Ramos (cell line): Measurements from ENCODE around the gene VPS39.

ENCODE experiments used
- in situ Hi-C: fragments of 300-500 bp; cut with MboI; formaldehyde crosslinking; loops from one replicate; pipeline ENCODE4 v1.14.3; 2022; ENCODE audit warnings: low sequenced_read_pairs; ENCODE audit not compliant: unreplicated experiment

The VPS39 gene

DNA sequence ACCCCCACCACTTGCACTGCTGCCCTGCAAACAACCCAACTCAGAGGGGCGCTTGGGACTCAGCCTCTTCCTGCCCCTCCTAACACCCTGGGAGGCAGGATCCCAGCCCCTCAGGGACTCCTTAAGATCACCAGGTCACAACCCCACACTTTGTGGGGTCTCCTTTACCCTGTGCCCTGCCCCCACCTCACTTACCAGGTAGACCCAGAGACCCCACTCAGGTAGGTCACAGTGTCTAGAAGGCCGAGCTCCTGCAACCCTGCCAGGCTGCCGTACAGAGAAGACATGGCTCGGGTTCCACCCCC lies 60.7 kb downstream of the VPS39 start:
- in situ Hi-C loops, result no loop called here

DNA sequence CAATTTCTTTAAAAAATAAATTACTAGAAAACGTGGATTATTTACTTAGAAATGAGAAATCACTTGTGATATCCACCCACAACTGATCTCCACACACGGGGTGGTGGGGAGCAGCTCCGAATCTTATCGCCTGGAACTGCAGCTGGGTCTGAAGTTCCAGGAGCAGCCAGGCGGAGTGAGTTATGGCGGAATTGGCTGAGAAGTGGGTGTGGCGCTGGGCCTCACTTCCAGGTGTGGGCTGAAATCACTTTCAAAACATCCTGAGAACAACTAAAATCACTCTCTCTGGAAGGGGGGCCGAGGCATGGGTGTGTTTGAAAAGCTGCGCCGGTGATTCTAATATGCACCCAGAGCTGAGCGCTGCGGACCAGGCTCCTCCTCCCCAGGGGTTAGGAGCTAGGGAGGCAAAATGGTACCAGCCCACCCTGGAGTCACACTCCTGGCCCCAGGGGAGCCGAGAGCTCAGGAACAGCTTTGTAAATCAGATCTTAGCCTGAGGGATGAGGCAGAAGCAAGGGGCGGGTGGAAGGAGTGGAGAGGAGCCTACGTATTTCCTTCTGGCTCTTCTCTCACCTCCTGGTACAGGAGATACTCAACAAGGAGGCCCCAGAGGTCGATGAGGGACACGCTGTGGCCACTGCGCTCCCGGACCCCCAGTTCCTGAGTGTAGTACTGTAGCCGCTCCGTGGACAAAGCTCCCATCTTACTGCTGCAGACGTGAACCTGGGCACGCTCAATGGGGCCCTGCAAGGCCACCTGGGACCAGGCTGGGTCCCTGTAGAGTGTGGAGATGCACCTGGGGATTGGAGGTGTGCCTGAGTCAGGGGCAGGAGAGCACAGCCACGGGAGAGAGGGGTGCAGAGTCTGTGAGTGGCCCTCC lies 61.3 kb downstream of the VPS39 start:
- in situ Hi-C loops, result no loop called here

DNA sequence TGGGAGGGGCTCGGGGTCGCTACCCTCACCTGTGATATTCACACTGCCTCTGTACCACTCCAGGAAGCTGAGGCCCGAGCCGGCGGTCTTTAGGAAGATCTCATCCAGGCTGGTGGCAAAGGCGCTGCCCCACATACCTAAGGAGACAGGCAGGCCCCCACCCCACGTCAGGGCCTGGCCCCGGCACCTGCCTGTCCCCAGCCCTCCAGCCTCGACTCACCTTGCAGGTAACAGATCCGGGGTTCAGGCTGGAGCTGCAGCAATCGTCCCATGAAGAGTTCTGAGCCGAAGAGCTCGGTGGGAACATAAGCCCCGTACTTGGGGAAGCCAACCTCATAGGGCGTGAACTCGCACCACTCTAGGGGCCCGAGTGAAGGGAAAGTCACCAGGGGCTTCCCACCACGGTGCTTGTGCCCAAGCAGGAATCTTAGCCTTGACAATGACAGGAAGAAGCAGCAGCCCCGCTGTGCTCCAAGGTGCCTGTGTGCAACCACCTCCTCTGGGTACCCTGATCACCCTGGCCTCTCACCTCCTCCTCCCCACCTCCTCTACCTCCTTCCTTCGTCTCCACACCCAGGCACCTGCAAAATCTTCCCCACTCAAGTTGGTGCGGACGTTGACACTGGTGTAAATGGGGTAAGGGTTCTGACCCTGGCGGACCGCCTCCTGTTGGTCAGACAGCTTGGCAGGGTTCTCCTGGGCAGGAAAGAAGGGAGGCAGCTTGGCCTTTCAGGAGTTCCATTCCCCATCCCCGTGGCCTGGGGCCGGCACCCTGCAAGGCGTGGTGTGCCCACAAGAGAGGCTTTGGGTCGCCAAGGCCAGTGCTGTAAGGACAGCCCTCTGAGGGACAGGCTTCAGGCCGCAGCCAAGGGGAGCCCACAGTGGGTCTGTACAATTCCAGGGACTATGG lies 62.3 kb downstream of the VPS39 start:
- in situ Hi-C loops, result no loop called here

DNA sequence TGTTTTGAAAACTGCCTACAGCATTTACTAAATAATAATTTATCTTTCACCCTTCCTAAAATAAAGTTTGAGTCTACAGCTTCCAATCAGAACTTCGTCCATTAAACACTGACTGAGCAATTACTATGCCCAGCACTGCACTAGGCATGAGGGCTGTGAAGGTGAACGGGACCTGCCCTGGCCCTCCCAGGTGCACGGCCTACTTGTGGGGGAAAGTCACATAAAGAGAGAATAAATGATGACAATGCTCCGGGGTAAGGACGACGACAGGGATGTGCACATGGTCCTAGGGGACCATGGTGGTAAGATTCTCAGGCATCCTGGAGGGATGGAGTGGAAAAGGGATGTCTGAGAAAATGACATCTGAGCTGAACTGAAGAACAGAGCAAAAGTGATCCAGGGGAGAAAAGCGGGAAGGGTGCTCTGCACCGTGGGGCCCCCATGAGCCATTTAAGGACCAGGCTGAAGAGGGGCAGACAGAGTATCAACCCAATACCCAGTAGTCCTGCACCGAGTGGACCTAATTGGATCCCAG lies 63.2 kb downstream of the VPS39 start:
- in situ Hi-C loops, result no loop called here

DNA sequence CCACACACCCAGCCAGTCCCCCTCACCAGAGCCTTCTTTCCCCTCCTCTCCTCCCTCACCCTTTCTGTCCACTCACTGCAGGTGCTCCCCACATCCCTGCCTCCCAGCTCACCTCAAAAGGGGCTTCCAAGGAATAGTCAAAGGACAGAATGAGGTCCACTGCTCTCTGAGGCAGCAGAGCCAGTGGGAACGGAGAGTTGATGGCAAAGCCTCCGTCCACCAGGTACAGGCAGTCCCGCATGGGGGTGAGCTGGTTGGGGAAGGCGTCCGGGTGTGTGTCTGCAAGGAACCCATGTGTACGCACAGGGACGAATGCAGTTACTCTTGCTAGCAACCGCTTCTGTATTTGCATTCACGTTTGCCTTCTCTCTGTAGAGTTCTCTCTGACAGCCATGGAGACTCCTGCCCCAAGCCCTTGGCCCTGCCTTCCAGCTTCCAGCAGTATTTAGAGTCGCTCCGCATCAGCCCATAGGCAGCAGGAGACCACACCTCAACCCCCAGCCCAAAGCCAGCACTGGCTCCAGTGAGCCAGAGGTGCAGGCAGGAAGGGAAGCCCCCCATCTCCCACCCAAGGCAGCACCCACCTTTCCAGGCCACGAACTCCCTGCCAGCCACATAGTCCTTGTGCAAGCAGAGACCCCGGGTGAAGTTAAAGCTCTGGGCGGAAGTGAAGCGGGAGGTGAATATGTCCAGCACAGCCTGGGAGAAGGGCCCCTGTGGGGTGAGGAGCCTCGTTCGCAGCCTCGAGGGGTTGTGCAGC lies 64.1 kb downstream of the VPS39 start:
- in situ Hi-C loops, result no loop called here

DNA sequence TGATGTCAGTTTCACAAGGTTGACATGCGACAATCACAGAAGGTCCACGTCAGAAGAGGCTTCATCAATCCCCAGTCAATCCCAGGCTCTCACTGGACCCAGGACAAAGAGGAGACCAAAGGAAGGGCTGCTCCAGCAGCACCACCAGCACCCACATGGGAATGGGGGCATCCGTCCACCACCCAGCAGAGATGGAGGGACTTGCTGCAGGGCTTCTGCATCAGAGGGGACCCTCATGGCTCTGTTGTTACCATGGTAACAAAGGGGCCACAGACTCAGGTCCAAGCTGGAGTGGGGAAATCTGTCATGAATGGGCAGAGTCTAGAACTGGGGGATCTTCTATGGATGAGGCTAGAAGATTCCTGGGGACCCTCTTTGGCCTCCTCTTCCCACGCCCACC lies 64.7 kb downstream of the VPS39 start:
- in situ Hi-C loops, result no loop called here

DNA sequence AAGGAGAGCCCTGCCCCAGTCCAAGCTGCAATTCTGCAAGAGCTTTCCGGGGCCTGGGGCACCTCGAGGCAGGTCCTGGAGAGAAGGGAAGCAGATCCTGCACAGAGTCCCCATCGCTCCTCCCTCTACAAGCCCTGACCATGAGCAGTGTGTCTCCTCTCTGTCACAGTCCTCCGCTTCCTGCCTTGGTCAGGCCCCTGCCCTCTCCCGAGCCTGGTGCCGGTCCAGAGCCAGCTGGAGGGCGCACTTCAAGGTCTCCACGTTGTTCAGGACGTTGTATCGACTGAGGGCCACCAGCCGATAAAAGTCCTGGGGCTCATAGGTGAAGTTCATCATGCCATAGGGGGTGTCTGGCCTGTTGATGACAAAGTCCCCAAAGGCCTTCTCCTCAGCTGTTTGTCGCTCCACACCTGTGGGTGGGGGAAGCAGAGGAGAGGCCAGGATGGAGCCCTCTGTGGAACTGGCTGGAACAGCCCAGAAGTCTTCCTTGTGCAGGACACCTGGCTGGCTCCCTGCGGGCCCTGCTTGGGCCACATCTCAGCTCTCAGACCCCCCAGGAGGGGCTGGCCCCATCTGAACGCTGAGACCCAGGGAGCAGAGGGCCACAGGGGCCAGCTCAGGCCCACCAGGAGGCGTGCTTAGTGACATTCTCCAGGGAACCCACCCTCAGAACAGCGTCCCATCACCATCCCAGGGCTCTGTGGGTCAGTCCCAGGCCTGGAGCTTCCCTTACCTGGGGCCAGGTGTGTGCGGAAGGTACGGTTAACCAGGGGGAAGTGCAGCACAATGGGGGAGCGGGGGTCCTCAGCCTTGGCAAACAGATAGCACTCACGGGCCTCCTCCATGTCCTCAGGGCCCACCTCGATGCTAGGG lies 66.1 kb downstream of the VPS39 start:
- in situ Hi-C loops, result no loop called here

DNA sequence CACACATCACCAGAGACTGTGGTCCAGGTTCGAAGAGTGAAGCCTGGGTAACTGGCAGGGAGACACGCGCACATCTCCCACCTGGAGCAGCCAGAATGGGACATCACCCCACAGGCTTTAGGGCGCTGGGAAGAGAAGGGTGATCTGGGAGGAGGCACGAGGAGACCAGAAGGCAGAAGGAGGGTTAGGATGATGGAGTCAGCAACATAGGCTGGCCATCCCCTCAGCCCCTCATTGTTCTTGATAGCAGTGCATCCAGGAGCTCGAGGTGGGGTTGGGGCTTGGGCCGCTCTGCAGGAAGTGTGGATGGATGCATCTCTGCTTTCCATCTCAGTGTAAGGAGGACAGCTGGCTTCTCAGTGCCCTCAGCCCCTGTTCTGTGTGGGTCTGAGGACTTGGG lies 66.9 kb downstream of the VPS39 start:
- in situ Hi-C loops, result no loop called here

DNA sequence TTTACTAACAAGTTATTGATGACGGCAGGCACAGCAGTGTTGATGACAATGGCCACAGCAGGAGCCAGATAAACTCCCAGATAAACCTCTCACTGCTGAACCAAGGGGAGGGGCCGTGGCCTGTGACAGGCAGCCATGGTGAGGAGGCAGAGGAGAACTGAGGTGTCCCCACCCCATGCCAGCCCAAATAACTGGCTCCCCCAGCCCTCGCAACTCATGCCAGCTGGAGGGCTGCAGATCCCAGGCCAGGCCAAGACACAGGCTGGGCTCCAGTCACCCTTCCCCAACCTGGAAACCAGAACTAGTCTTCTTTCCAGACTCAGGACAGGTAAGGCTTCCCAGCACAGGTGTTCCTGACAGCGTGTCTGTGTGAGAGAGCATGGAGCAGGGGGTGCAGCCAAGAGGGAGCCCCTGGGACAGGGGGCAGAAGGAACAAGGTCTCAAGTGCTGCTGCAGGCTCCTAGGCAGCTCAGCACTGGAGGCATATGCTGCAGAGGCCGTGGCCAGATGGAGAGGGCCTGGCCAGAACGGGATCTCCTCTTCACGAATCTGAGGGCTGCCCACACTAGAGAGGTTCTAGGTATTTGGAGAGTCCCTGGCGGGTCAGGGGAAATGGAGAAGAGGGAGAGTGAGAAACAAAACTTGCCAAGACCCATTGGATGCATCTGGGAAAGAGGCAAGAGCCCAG lies 67.6 kb downstream of the VPS39 start:
- in situ Hi-C loops, result no loop called here

DNA sequence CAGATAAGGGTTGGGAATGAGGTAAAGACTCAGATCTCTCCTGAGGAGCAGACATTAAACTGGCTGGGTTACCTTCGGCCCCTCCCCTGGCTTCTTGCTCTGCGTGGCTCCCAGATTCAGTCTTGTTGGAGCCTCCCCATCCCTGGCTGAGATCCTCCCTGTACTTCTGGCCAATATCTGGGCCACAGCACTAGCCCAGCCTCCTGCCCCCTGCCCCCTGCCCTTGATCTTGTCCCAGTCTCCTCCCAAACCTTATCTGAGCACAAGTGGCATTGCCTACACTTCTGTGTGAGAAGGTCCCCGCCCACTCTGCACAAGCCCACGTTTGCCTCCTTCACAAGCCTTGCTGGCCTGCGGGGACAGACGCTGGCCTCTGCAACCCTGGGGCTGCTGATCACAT lies 68.5 kb downstream of the VPS39 start:
- in situ Hi-C loops, result no loop called here

DNA sequence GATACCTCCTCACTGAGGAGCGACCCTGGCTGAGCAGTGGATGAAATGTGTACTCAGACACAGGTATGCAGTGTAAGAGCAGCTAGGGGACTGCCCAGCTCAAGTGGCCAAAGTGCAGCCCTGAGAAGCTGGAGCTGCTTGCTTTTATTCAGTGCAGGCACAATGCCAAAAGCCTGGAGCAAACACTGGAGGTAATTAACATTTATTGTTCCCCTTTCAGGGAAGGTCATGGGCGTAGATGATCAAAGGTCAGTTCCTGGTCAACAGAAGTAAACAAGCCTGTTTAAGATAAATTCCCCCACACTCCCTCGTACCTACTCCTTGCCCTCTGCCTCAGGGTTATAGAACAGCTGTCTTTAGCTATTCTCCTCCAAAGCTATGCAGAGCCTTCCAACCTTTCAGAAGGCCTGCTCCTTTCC lies 69.1 kb downstream of the VPS39 start:
- in situ Hi-C loops, result no loop called here

DNA sequence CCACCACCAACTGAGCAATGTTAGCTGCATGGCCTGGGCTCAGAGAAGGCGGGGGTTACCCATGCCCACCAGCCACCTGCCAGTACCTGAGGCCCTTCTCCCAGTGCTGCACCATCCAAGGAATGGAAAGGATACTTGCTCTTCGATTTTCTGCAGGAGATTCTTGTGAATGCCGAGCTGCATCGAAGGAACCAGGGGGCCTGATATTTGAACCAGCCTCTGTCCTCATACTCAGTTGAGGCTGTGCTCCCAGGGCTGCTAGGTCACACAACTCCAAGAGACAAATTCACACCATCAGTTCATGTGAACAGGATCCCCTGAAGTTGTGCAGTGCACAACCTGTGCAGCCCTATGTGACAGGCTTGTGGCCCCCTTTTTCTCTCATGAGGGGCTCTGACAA lies 69.7 kb downstream of the VPS39 start:
- in situ Hi-C loops, result no loop called here

DNA sequence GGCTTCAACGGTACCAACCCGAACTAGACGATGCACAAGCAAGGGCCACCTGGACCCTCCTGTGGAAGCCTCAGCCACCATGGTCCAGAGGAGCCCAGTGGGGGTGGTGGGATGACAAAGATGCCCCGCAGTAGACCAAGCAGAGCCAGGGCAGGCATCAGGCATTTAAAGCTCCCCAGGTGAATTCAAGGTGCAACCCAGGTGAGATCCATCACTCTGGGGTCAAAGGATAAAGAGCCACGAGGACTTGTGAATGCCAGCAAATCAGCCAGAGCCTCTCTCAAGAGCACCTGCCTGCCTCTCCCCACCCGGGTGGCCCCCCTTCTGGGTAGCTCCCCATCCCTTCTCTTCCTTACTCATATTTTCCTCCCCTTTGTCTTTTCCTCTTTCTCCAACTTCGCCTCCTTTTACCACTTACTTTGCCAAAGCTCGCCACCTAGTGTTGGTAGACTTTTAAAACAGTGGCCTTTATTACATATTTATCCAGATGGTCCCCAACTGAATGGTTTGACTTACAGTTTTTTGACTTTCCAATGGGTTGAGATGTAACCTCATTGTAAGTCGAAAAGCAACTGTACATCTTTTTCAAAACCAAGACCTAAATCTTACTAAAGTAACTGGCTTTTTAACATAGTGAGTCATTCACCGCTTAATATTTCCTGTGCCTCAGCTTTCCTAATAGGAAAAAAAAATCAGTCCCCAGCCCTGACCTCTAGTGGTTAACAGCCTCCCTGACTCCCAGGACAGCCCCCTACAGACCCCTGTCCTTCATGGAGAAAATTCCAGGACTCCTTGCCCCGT lies 70.4 kb downstream of the VPS39 start:
- in situ Hi-C loops, result no loop called here

DNA sequence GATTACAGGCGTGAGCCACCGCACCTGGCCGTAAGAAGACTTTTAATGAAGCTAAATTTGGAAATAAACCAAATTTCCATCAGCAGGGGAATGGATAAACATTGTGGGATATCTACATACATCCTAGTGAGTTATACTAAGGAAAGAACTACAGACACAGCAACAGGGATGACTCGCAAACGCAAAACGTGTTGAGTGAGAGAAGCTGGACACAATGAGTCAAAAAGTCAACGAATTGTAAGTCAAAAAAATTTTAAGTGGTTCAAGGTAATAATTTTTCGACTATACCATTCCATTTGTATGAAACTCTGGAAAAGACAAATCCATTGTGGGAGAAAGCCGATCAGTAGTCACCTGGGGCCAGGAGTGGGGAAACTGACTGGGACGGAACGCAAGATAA lies 71.6 kb downstream of the VPS39 start:
- in situ Hi-C loops, result no loop called here

DNA sequence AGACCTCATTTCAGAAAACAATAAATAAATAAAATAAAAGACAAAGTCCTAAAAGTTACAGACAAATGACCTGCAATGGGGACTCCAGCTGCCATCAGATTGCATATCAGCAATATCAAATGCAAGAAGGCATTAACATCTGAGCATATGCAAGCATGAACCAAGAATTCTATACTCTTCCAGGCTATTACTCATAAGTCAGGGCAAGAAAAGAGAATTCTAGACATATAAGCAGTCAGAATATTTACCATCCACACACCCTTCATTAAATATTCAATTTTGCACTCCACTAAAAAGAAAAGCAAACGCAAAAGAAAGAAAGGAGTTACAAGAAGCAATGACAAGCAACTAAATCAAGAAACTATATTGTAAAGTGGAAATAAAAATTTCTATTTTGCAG lies 72.8 kb downstream of the VPS39 start:
- in situ Hi-C loops, result no loop called here

DNA sequence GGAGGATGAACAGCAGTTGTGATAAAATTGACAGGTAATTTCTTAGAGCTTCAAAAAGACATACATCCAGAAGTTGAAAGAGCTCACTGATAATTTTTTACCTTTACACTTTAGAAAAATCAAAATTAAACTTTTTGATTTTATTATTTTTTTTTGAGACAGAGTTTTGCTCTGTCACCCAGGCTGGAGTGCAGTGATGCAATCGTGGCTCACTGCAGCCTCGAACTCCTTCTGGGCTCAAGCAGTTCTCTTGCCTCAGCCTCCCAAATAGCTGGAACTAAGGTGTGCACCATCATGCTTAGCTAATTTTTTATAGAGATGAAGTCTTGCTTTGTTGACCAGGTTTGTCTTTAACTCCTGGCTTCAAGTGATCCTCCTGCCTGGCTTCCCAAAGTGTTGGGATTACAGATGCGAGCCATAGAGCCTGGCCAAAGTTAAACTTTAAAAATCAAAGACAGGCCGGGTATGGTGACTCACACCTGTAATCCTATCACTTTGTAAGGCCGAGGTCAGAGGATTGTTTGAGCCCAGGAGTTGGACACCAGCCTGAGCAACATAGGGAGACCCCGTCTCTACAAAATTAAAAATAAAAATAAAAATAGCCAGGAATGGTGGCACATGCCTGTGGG lies 73.4 kb downstream of the VPS39 start:
- in situ Hi-C loops, result no loop called here

DNA sequence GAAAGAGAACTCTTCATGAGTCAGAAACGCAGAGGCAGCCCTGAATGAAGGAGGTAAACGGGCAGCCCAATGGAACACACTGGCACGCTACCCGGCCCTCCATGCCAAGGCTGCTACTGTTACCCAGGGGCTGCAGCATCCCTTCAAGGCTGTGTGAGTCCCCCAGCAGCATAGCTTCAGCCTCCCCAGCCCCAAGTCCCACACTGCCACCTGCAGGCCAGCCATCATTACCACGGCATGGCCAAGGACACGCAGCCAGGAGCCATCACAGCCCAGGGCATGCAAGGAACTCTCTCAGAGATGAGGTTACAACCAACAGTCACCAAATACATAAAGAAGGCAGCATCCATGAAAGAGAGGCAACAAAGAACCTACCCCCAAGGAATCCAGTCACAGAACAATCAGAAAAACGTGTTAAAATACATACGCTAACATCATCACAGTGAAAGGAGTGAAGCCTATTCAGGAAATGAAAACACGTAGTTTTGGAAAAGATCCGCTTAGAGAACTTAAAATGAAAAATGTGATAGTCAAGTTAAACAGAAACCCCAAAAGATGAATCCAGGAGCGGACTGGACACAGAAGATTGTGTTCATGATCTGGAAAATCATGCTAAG lies 74.1 kb downstream of the VPS39 start:
- in situ Hi-C loops, result no loop called here
